ENCODE data around the gene DHRS12.

GRCh38 chr13:51819544-51819943 lies 15.6 kb upstream of the DHRS12 start:
- TF ChIP-seq CTCF (conservative IDR thresholded peaks at IDR 0.05; ENCODE audit: low read depth, low read length), result no peak
- TF ChIP-seq EZH2 (IDR thresholded peaks at IDR 0.05; ENCODE audit: low read length, unreplicated experiment), result no peak
- TF ChIP-seq EZH2phosphoT487 (IDR thresholded peaks at IDR 0.05; ENCODE audit: borderline replicate concordance, low read length), result no peak
